GM20431 (cell line): Measurements from ENCODE around the gene SORCS2.

ENCODE experiments used
- in situ Hi-C: fragments of 300-500 bp; cut with MseI, MboI; formaldehyde crosslinking; loops from one replicate; pipeline ENCODE4 v1.15.0; 2020; ENCODE audit warnings: low sequenced_read_pairs; ENCODE audit not compliant: unreplicated experiment

The SORCS2 gene

GRCh38 chr4:7675136-7675535 lies 482.8 kb downstream of the SORCS2 start:
- in situ Hi-C loops, result no loop called here

DNA sequence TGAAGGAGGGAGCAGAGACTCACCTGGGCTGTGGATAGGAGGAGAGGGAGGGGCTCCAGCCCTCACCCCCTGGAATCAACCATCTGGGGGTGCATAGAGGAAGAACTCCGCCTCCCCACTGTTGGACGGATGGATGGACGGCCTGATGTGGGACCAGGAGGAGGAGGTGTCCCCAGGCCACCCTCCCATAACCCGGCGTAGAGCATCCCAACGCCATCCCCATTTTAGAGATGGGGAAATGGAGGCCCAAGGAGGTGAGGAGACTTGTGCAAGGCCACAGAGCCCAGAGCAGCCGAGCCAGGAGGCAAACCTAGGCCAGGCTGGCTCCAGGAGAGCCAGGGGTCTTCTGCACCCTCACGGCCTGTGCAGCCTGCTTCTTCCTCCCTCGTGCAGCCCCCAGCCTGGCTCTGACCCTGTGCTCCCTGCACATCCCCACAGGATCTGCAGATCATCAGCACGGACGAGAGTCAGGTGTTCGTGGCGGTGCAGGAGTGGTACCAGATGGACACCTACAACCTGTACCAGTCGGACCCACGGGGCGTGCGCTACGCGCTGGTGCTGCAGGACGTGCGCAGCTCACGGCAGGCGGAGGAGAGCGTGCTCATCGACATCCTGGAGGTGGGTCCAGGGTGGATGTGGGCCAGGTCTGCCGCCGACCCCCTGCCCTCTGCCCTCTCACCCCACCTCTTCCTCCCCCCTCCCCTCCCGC lies 483.4 kb downstream of the SORCS2 start:
- in situ Hi-C loops, result no loop called here

DNA sequence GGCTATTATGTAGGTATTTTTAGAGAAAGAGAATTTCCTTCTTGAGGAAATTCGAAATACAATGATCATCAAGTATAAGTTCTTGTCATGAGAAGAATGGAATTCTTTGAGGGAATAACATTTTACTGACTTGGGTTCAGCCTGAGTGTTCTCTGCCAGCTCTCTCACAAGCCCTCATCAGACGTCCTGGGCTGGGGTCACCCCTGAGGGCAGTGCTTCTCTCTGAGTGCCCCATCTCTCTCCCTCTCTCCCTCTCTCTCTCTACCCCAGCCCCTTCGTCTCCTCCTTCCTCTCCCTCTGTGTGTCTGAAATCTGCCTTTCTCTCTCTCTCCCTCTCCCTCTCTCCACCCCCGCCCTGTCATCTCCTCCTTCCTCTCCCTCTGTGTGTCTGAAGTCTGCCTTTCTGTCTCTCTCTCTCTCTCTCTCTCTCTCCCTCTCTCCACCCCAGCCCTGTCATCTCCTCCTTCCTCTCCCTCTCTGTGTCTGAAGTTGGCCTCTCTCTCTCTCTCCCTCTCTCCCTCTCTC lies 484.1 kb downstream of the SORCS2 start:
- in situ Hi-C loops, result no loop called here

DNA sequence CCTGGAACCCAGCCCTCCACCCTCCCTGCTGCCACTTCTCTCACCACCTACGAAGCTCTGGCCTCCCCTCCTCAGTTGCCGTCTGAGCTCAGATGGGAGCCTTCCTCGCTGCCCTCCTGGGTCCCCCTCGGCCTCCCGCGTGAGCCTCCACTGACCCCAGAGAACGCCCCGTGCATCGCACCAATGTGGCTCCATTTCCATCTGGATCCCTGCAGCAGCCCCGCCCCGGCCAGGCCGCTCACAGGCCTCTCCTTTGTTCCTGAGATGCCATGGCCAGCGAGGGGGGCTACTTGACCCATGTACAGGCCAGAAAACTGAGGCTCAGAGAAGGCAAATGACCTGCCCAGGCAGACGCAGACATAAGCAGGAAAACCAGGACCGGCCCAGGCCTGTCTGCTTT lies 484.7 kb downstream of the SORCS2 start:
- in situ Hi-C loops, result no loop called here

DNA sequence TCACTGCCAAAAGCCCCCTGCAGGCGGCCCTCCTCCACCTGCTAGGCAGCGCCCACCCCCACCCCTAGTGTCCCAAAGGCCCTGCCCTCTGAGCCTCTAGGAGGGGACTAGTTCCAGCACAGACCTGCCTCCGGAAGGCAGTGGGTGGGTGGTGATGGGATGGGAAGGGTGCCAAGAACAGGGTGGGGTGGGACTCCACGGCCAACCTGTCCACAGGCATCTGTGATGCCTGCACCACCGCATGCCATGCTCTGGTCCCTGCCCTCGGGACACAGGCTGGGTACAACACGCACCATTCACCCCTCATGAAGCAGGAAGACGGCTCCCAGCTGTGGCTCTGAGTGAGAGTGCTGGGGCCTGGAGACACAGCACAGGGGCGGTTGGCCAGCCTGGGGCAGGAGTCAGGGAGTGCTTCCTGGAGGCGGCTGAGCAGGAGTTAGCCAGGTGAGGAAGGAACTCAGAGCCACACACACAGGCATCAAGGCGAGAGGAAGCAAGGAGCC lies 485.5 kb downstream of the SORCS2 start:
- in situ Hi-C loops, result no loop called here

DNA sequence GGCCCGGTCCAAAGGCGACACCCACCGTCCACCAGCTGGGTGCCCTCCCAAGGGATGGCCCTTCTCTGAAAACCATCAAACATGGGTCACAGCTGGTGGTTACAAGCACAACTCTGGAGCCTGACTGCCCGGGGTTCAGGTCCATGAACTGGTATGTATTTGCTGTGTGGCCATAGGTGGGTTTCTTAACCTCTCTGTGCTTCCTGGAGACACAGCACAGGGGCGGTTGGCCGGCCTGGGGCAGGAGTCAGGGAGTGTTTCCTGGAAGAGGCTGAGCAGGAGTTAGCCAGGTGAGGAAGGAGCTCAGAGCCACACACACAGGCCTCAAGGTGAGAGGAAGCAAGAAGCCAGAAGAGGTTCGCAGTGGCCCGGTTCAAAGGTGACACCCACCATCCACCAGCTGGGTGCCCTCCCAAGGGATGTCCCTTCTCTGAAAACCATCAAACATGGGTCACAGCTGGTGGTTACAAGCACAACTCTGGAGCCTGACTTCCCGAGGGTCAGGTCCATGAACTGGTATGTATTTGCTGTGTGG lies 486.0 kb downstream of the SORCS2 start:
- in situ Hi-C loops, result no loop called here

- in situ Hi-C loops, result no loop called here
These were observed 487.2 kb downstream of the SORCS2 start for GRCh38 chr4:7679406-7680040.

GRCh38 chr4:7680106-7680505 lies 487.8 kb downstream of the SORCS2 start:
- in situ Hi-C loops, result no loop called here

DNA sequence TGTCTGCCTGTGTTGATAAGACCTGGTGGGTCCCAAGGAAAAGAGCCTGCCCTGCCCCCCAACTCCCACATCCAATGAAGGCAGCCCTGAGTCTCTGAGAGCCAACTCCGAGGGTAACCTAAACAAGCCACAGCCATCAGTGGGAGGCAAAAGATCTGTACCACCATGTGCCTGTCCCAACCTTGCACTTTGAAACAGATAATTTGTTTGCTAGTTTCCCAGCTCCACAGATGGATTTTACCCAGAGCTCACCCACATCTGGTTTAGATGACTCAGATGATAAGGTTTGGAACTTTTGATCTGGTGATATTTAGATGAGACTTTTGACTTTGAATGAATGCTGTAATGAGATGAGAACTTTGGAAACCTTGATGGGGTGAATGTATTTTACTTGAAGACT lies 488.4 kb downstream of the SORCS2 start:
- in situ Hi-C loops, result no loop called here

DNA sequence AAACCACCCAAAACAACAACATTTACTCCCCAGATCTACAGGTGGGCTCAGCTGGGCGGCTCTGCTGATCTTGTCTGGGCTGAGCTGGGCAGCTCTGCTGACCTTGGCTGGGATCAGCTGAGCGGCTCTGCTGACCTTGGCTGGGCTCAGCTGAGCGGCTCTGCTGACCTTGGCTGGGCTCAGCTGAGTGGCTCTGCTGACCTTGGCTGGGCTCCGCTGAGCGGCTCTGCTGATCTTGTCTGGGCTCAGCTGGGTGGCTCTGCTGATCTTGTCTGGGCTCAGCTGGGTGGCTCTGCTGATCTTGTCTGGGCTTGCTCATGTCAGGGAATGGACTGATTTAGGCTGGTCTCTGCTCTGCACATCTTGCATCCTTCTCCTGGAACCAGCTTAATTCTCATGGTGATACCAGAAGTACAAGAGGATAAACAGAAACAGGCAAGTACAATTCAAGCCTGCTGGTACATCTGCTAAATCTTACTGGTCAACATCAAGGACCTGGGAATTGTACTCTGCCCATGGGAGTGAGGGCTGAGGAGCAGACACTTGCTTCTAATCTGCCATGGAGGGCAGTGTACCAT lies 490.9 kb downstream of the SORCS2 start:
- in situ Hi-C loops, result no loop called here

- in situ Hi-C loops, result no loop called here
These were observed 492.0 kb downstream of the SORCS2 start for GRCh38 chr4:7684294-7684693.

DNA sequence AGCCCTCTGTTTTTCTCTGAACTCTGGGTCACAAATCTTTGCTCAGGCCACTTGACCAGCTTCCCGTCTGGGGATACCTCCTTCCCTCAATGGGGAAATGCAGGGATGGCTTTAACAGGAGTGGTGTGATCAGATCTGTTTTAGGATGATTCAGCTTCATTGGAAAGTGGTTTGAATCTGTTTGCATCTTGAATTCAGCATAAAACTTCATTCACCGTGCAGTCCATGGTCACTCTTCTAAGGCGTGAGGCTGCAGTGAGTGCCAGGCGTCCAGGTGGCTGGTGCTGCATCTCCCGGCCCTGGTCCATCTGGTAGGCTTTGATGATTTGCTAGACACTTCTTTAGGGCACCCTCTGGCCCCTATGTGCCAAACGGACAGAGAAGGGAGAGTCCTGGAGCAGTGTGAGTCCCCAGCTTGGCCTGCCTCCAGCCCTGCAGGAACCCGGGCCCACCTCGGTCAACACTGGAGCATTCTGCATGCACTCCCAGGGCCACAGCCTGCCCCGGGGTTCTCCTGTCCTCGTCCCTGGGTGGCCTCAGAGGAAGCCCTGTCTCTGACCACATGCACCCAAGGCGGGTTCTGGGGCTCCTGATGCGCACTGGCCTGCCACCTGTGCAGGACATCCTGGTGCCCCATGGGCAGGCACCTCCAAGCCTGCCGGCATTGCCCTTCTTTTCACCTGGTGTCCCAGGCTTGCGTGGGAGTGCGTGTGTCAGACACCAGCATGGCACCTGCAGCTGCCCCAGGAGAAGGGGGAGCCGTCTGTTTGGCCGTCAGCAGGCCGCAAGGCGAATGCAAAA lies 493.9 kb downstream of the SORCS2 start:
- in situ Hi-C loops, result no loop called here

GRCh38 chr4:7687006-7687405 lies 494.7 kb downstream of the SORCS2 start:
- in situ Hi-C loops, result no loop called here

- in situ Hi-C loops, result no loop called here
These were observed 495.5 kb downstream of the SORCS2 start for GRCh38 chr4:7687796-7688195.

DNA sequence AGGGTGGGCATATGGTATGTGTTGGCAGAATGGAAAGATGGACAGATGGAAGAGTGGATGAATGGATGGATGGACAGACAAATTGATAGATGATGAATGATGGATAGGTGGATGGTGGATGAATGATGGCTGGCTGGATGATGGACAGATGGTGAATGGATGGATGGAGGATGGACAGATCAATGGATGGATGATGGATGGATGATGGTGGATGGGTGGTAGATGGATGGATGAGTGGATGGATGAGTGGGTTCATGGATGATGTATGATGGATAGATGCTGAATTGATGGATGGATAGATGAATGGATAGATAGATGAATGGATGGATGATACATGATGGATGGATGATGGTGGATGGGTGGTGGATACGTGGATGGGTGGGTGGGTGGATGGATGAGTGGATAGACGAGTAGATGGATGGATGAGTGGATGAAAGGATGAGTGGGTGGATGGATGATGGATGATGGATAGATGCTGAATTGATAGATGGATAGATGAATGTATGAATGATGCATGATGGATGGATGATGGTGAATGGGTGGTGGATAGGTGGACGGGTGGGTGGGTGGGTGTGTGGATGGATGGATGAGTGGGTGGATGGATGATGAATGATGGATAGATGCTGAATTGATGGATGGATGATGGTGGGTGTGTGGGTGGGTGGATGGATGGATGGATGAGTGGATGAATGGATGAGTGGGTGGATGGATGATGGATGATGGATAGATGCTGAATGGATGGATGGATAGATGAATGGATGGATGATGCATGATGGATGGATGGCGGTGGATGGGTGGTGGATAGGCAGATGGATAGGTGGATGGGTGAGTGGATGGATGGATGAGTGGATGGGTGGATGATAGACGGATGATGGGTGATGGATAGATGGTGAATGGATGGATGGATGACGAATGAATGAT lies 497.7 kb downstream of the SORCS2 start:
- in situ Hi-C loops, result no loop called here

DNA sequence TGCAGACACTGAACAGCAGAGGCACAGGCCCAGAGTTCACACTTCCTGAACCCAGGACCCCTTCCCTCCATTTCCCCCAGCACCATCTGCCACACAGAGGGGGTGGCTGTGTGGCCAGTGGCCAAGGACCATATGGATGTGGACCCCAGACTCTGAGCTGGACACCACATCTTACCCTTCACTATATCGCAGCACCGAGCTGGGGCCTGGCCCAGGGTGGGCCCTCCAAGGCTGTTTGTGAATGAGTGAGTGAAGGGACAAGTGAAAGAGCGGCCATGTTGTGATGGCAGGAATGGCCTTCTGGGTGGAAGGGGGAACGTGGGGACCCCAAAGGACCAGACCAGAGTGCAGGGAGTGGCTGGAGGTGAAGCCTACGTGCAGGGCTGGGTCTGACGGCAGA lies 498.7 kb downstream of the SORCS2 start:
- in situ Hi-C loops, result no loop called here

GRCh38 chr4:7691982-7692381 lies 499.6 kb downstream of the SORCS2 start:
- in situ Hi-C loops, result no loop called here

- in situ Hi-C loops, result no loop called here
These were observed 500.3 kb downstream of the SORCS2 start for GRCh38 chr4:7692451-7693236.
